HL-60 (cell line): Measurements from ENCODE around the gene SPON2.

ENCODE experiments used
- CTCF ChIP-seq: IDR thresholded peaks from one replicate; pipeline ENCODE4 v1.5.1; 2011; ENCODE audit warnings: low read length, control low read depth, inconsistent platforms; ENCODE audit not compliant: insufficient read depth
- GABPA ChIP-seq: IDR thresholded peaks from 2 replicates; pipeline ENCODE4 v1.6.1; 2012; ENCODE audit warnings: low read depth
- POLR2AphosphoS5 ChIP-seq: IDR thresholded peaks from 2 replicates; pipeline ENCODE4 v1.6.1; 2012; ENCODE audit warnings: low read depth
- REST ChIP-seq: IDR thresholded peaks from 2 replicates; pipeline ENCODE4 v1.6.1; 2012; ENCODE audit warnings: low read depth; ENCODE audit not compliant: insufficient replicate concordance

DNA sequence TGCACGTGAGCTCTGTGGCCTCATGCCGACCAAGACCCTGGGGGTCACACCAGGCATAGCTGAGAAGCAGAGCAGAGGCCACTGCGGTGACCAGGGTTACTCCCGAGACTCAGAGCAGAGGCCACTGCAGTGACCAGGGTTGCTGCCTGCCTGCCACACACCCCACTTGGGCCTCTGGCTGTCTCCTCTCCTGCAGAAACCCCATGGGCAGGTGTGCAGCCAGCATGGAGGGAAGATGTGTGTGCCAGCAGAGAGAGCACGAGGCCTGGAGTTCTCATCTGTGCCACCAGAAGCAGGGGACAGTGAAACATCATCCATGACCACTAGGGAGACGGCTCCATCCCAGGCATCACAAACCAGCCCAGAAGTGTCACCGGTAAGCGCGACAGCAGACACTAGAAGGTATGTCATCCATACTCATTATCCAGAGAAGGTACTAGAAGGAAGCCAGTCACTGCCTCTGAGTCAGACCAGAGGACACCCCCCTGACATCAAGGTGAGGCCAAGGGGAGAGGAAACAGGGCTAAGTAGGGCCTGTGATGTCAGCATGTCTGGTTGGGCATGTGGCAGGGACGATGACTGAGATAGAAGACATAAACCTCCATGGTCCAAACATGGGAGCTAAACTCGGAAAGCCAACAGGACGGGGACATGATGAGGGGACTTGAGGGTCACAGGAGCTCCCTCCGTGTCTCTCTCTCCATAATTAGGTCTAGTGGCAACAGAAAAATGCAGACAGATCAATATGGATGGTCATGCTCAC, 24.2 kb upstream of the SPON2 start:
- TF ChIP-seq CTCF (no peak), POLR2AphosphoS5 (no peak), GABPA (no peak), REST (no peak)
